Endodermal cell (in vitro differentiated cells): ENCODE data around the gene LATS2. TPM values are rescaled to one million over a fixed set of nuclear protein-coding genes. Genes with fewer than 3 reads are reported as not detected.

ENCODE experiments used
- DNase-seq: peaks from one replicate; pipeline ENCODE4 v3.0.0-alpha.2; 2017
- H3K27ac ChIP-seq: 2 replicates; pipeline ENCODE4 v1.5.1; 2013; ENCODE audit warnings: mild to moderate bottlenecking, low read depth, low read length, moderate library complexity
- H3K27me3 ChIP-seq: 2 replicates; pipeline ENCODE4 v1.6.1; 2013; ENCODE audit warnings: mild to moderate bottlenecking, low read length, moderate library complexity; ENCODE audit not compliant: insufficient read depth, control insufficient read depth, poor library complexity, severe bottlenecking
- H3K36me3 ChIP-seq: 2 replicates; pipeline ENCODE4 v1.7.0; 2013; ENCODE audit warnings: mild to moderate bottlenecking, low read length, moderate library complexity; ENCODE audit not compliant: control insufficient read depth, insufficient read depth
- H3K4me1 ChIP-seq: one replicate; pipeline ENCODE4 v1.7.0; 2013; ENCODE audit warnings: low read length; ENCODE audit not compliant: control insufficient read depth, insufficient read depth
- H3K4me3 ChIP-seq: 2 replicates; pipeline ENCODE4 v1.5.1; 2013; ENCODE audit warnings: mild to moderate bottlenecking, low read length, moderate library complexity
- H3K9ac ChIP-seq: 2 replicates; pipeline ENCODE4 v1.6.1; 2013; ENCODE audit warnings: mild to moderate bottlenecking, low read length, moderate library complexity; ENCODE audit not compliant: poor library complexity, severe bottlenecking; ENCODE audit errors: extremely low read depth
- H3K9me3 ChIP-seq: 2 replicates; pipeline ENCODE4 v1.6.1; 2013; ENCODE audit warnings: mild to moderate bottlenecking, low read length, moderate library complexity; ENCODE audit not compliant: control insufficient read depth
- H3K27ac Mint-ChIP-seq: 2 replicates; pipeline ENCODE4 v1.8.0; 2020; ENCODE audit warnings: mixed read lengths
- H3K27me3 Mint-ChIP-seq: 2 replicates; pipeline ENCODE4 v1.8.0; 2021; ENCODE audit warnings: mild to moderate bottlenecking, mixed read lengths; ENCODE audit not compliant: insufficient read depth
- H3K36me3 Mint-ChIP-seq: 2 replicates; pipeline ENCODE4 v1.8.0; 2020; ENCODE audit warnings: low read depth, mixed read lengths
- H3K4me1 Mint-ChIP-seq: 2 replicates; pipeline ENCODE4 v1.8.0; 2020; ENCODE audit warnings: mixed read lengths
- H3K4me3 Mint-ChIP-seq: 2 replicates; pipeline ENCODE4 v1.8.0; 2020; ENCODE audit warnings: mild to moderate bottlenecking, moderate library complexity, mixed read lengths
- H3K9me3 Mint-ChIP-seq: 2 replicates; pipeline ENCODE4 v1.8.0; 2020; ENCODE audit warnings: mild to moderate bottlenecking, mixed read lengths
- WGBS, 2 experiments: methylation state at CpG; one replicate each; pipeline versions ENCODE4 v1.1.5 to v1.1.7; 2013; ENCODE audit warnings: missing lambda C conversion rate in 2 of 2, mixed read lengths in 1 of 2; ENCODE audit not compliant: insufficient coverage in 1 of 2, insufficient read length in 1 of 2; 5-methylcytosine and 5-hydroxymethylcytosine counted together
- total RNA-seq, 2 donors: library from RNA; stranded (reverse); fragmentation: NEBNext Ultra II Directional in 1 of 2; extraction: Animal tissue kit (Norgen Biotek cat#: 25700) in 1 of 2; gene quantifications; 2 replicates in 1 of 2; 3 replicates in 1 of 2; pipeline ENCODE4 v1.2.1, GENCODE V29; 2021
- TF ChIP-seq, protein P1 (sequence below): fragments of 200-600 bp; sonication (generic); conservative IDR thresholded peaks from 2 replicates; pipeline ENCODE4 v1.5.0; 2021; ENCODE audit warnings: antibody characterized with exemption, mild to moderate bottlenecking

Gene LATS2
- total RNA-seq, 2 donors from 2014 or later = 26.2 to 35.4 TPM

DNA sequence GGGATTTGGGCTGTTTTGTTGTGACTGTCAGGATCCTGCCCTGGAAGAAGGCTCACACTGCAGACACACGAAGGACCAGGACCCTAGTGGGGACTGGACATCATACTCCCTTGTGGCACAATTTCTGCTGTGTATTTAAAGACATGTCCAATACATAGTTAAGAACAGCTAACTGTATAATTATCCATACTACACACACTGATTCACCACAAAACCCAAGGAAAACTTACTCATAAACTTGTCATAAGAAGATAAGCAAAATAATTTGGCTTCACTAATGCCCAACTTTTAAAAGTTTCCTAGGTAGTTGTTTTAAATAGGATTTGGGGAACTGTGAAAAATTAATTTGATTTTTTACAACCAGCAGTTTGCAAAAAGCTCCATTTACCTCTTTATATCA lies 46.1 kb downstream of the LATS2 start:
- Histone ChIP-seq H3K27ac (no peak overlapping the region), H3K9me3 (no peaks in the 10 kb centered on the region), H3K4me3 (no peak overlapping the region), H3K27me3 (no peaks in the 10 kb centered on the region), H3K9ac (no peak overlapping the region), H3K36me3 (peaks cover 14% of the 10 kb centered on the region), H3K4me1 (no peaks in the 10 kb centered on the region)
- Mint-ChIP-seq H3K27me3 (no peaks in the 10 kb centered on the region), H3K36me3 (peaks cover 20% of the 10 kb centered on the region), H3K27ac (no peak overlapping the region), H3K4me1 (peaks cover 3% of the 10 kb centered on the region), H3K4me3 (no peak overlapping the region), H3K9me3 (no peaks in the 10 kb centered on the region)
- DNase-seq = no peak
- TF ChIP-seq, protein P1, sequence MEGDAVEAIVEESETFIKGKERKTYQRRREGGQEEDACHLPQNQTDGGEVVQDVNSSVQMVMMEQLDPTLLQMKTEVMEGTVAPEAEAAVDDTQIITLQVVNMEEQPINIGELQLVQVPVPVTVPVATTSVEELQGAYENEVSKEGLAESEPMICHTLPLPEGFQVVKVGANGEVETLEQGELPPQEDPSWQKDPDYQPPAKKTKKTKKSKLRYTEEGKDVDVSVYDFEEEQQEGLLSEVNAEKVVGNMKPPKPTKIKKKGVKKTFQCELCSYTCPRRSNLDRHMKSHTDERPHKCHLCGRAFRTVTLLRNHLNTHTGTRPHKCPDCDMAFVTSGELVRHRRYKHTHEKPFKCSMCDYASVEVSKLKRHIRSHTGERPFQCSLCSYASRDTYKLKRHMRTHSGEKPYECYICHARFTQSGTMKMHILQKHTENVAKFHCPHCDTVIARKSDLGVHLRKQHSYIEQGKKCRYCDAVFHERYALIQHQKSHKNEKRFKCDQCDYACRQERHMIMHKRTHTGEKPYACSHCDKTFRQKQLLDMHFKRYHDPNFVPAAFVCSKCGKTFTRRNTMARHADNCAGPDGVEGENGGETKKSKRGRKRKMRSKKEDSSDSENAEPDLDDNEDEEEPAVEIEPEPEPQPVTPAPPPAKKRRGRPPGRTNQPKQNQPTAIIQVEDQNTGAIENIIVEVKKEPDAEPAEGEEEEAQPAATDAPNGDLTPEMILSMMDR = no peak
- WGBS, 2 experiments = 100% methylated on average over 1 of the region's 1 CpG; no CpG with 5 or more reads in 1 of the 2 experiments

DNA sequence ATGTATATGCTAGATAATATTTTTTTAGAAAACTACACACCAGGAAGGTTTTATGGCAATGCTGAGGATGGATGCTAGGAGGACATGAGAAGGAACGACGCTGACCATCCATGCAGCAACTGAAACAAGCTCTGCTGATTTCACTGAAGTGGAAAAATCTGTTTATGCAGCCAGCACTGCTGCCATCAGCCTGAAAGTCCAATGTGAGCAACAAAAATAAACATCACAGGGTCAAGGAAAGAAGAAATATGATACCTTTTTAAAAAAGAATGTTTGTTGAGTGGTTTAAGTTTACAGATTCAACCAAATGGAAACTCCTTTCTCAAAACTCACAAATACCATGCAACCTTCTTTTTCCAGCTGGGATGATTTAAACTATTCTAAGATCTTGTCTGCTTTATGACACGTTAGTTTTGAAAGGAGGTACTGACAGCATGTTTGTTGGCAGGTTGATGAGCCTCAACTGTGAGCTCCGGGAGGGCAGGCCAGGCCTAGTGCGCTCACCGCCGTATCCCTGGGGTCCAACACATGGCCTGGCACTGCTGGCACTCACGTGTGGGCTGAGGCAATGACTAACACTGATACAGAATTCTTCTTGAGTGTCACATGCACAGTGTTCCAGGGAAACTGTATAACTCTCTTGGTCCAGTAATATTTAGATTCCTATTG lies 46.8 kb downstream of the LATS2 start:
- TF ChIP-seq, protein P1 = no peak
- H3K9me3 Mint-ChIP-seq = no peaks in the 10 kb centered on the region
- peaks cover 14% of the 10 kb centered on the region for H3K36me3 ChIP-seq
- no peak for DNase-seq
- H3K4me1 Mint-ChIP-seq = peaks cover 4% of the 10 kb centered on the region
- H3K4me1 ChIP-seq = no peaks in the 10 kb centered on the region
- no peaks in the 10 kb centered on the region for H3K27me3 Mint-ChIP-seq
- peak overlapping the region; percentile 57 for H3K27ac Mint-ChIP-seq
- H3K4me3 Mint-ChIP-seq = no peak overlapping the region
- H3K27ac ChIP-seq = no peak overlapping the region
- H3K9ac ChIP-seq = no peak overlapping the region
- peaks cover 16% of the 10 kb centered on the region for H3K36me3 Mint-ChIP-seq
- WGBS, 2 experiments = 92 to 94% methylated on average over 7 to 8 of the region's 8 CpGs
- no peaks in the 10 kb centered on the region for H3K9me3 ChIP-seq
- H3K27me3 ChIP-seq = no peaks in the 10 kb centered on the region
- H3K4me3 ChIP-seq = no peak overlapping the region

DNA sequence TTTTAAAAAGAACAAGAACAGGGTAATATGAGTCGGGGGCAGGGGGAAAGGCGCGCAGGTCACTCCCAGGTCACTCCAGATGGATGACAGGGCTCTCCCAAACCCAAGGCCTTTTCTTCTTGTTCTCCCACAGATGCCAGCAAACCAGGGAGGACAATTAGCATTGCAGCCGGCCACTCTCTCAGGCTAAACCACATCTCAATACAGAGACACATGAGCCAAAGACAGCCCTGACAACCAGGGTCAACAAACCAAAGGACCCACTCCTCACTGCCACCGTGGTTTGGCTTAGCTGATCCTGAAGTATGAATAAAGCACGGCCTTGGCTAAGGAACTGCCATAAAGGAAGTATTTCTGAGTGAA lies 47.3 kb downstream of the LATS2 start:
- H3K36me3 ChIP-seq = peaks cover 14% of the 10 kb centered on the region
- Mint-ChIP-seq H3K36me3 (peaks cover 16% of the 10 kb centered on the region), H3K4me3 (no peak overlapping the region), H3K27ac (no peak overlapping the region), H3K9me3 (no peaks in the 10 kb centered on the region), H3K27me3 (no peaks in the 10 kb centered on the region), H3K4me1 (peaks cover 4% of the 10 kb centered on the region)
- no peak overlapping the region for H3K4me3 ChIP-seq
- H3K9ac ChIP-seq = no peak overlapping the region
- H3K27me3 ChIP-seq = no peaks in the 10 kb centered on the region
- WGBS, 2 experiments = 92 to 96% methylated on average over 2 to 6 of the region's 6 CpGs
- DNase-seq = no peak
- H3K4me1 ChIP-seq = no peaks in the 10 kb centered on the region
- TF ChIP-seq, protein P1 = no peak
- H3K27ac ChIP-seq = no peak overlapping the region
- no peaks in the 10 kb centered on the region for H3K9me3 ChIP-seq
